Smooth muscle cell (in vitro differentiated cells): ENCODE data around the gene CEBPE. TPM values are rescaled to one million over a fixed set of nuclear protein-coding genes. Genes with fewer than 3 reads are reported as not detected.
A peak's percentile ranks its signal among the peaks of the same experiment; 100 is the strongest.

ENCODE experiments used
- DNase-seq: peaks from one replicate; lab custom pipeline; 2025; ENCODE audit not compliant: unreplicated experiment; lab: John Stamatoyannopoulos, UW
- H2AFZ ChIP-seq: fragments of 200-600 bp; sonication (generic); 2 replicates; pipeline ENCODE4 v1.6.0; 2016; ENCODE audit warnings: antibody characterized with exemption, low read depth, mild to moderate bottlenecking
- H3F3A ChIP-seq: fragments of 200-600 bp; sonication (generic); 2 replicates; pipeline ENCODE4 v1.6.0; 2017; ENCODE audit warnings: antibody characterized with exemption, low read depth
- H3K27ac ChIP-seq: fragments of 200-600 bp; sonication (generic); 2 replicates; pipeline ENCODE4 v1.5.1; 2016; ENCODE audit warnings: low read depth, mild to moderate bottlenecking
- H3K27me3 ChIP-seq: fragments of 200-600 bp; sonication (generic); 2 replicates; pipeline ENCODE4 v1.6.1; 2016; ENCODE audit warnings: low read depth, mild to moderate bottlenecking
- H3K36me3 ChIP-seq: fragments of 200-600 bp; sonication (generic); 2 replicates; pipeline ENCODE4 v1.5.1; 2016; ENCODE audit warnings: low read depth
- H3K4me1 ChIP-seq: fragments of 200-600 bp; sonication (generic); 2 replicates; pipeline ENCODE4 v1.5.1; 2016; ENCODE audit warnings: low read depth
- H3K4me2 ChIP-seq: fragments of 200-600 bp; sonication (generic); 2 replicates; pipeline ENCODE4 v1.6.0; 2016; ENCODE audit warnings: mild to moderate bottlenecking
- H3K4me3 ChIP-seq: fragments of 200-600 bp; sonication (generic); 2 replicates; pipeline ENCODE4 v1.5.1; 2016; ENCODE audit warnings: mild to moderate bottlenecking
- H3K79me2 ChIP-seq: fragments of 200-600 bp; sonication (generic); 2 replicates; pipeline ENCODE4 v1.6.0; 2016; ENCODE audit warnings: low read depth, mild to moderate bottlenecking
- H3K9ac ChIP-seq: fragments of 200-600 bp; sonication (generic); 2 replicates; pipeline ENCODE4 v1.6.0; 2016; ENCODE audit warnings: low read depth
- H3K9me3 ChIP-seq: fragments of 200-600 bp; sonication (generic); replicated peaks from 2 replicates; pipeline ENCODE4 v1.5.1; 2016; ENCODE audit warnings: low read depth
- H4K20me1 ChIP-seq: fragments of 200-600 bp; sonication (generic); 2 replicates; pipeline ENCODE4 v1.6.0; 2016; ENCODE audit warnings: low read depth
- CTCF ChIP-seq: fragments of 200-600 bp; sonication (generic); IDR thresholded peaks from 2 replicates; pipeline ENCODE4 v1.5.1; 2017; ENCODE audit warnings: borderline replicate concordance, mild to moderate bottlenecking, antibody characterized with exemption; ENCODE audit not compliant: insufficient read depth, poor library complexity, severe bottlenecking
- WGBS: methylation state at CpG from one replicate; pipeline ENCODE4 v1.1.7; 2016; ENCODE audit warnings: low lambda C conversion rate; 5-methylcytosine and 5-hydroxymethylcytosine counted together
- polyA plus RNA-seq: library from polyadenylated mRNA; unstranded; fragments of >200 nt; fragmentation: Nextera tagmentation; extraction: Ambion mirVana; gene quantifications from 2 replicates; pipeline ENCODE4 v1.2.1, GENCODE V29; 2016
- total RNA-seq: library from RNA; depleted of rRNA; stranded (reverse); fragments of >200 nt; gene quantifications from 2 replicates; pipeline ENCODE4 v1.2.3, GENCODE V29; 2014

The CEBPE gene
- total and polyA plus RNA-seq, 2 experiments from 2014 or later: not detected

GRCh38 chr14:23149745-23150144, 30.7 kb upstream of the CEBPE start:
- Histone ChIP-seq H3K36me3 (no peaks in the 10 kb centered on the region), H2AFZ (no peak overlapping the region), H3K4me3 (no peak overlapping the region), H3F3A (peaks cover 14% of the 10 kb centered on the region), H3K27me3 (no peaks in the 10 kb centered on the region), H3K9ac (no peak overlapping the region), H3K4me1 (peaks cover 17% of the 10 kb centered on the region), H3K27ac (peak overlapping the region; percentile 68), H3K9me3 (no peaks in the 10 kb centered on the region), H4K20me1 (no peaks in the 10 kb centered on the region), H3K4me2 (no peak overlapping the region), H3K79me2 (no peaks in the 10 kb centered on the region)
- no peak for DNase-seq
- TF ChIP-seq CTCF: no peak

DNA sequence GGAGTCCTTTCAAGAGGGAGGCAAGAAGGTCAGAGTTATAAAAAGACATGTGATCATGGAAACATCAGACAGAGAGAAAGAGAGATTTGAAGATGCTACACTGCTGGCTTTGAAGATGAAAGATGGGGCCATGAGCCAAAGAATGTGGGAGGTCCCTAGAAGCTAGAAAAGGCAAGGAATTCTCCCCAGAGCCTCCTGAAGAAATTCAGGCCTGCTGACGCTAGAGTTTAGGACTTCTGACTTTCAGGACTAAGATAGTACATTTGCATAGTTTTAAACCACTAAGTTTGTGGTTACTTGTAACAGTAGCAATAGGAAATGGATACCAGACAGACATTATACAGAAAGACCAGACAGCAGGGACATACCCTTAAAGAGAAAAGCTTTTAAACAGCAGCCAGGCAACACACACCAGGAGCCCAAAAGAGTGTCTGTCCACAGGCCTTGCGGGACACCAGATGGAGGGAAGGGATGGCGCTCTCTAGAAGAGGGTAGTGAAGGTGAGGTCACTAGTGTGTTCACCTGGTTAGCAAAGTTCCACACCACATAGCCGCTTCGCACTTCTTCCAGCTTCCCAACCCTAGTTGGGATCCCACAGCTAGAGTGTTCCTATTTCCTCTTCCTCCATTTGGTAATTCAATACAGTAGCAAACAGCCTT, 29.7 kb upstream of the CEBPE start:
- no peak overlapping the region for H3K4me3 ChIP-seq
- H3K9ac ChIP-seq: no peak overlapping the region
- TF ChIP-seq CTCF: no peak
- WGBS: 80% methylated on average over 5 of the region's 5 CpGs
- H3K79me2 ChIP-seq: no peaks in the 10 kb centered on the region
- no peaks in the 10 kb centered on the region for H3K27me3 ChIP-seq
- H2AFZ ChIP-seq: no peak overlapping the region
- H3F3A ChIP-seq: peaks cover 19% of the 10 kb centered on the region
- H3K4me2 ChIP-seq: no peak overlapping the region
- no peaks in the 10 kb centered on the region for H4K20me1 ChIP-seq
- peaks cover 12% of the 10 kb centered on the region for H3K4me1 ChIP-seq
- no peaks in the 10 kb centered on the region for H3K9me3 ChIP-seq
- no peaks in the 10 kb centered on the region for H3K36me3 ChIP-seq
- no peak for DNase-seq
- peak overlapping the region; percentile 68 for H3K27ac ChIP-seq

DNA sequence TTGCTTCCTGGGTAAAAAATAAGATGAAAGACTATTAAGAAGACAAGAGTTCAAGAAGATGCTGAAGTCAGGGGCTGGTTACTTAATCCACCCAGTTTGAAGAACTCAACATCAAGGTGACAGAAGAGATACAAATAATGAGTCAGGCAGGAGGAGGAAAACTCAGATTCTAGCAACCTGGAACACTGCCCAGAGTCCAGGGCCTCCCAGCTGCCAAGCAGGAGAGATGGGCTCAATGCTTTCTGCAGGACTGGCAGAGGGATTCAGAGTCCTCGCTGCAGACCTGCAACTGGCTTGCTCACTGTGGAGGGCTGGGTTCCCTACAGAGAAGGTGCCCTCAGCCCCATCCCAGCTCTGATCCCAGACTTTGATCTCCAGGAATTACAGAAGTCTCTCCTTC, 28.6 kb upstream of the CEBPE start:
- Histone ChIP-seq H3K9ac (no peak overlapping the region), H3K9me3 (no peaks in the 10 kb centered on the region), H2AFZ (no peak overlapping the region), H3K27me3 (no peaks in the 10 kb centered on the region), H3K4me1 (peaks cover 12% of the 10 kb centered on the region), H3K36me3 (no peaks in the 10 kb centered on the region), H3K79me2 (no peaks in the 10 kb centered on the region), H3K4me2 (no peak overlapping the region), H3F3A (peaks cover 19% of the 10 kb centered on the region), H4K20me1 (no peaks in the 10 kb centered on the region), H3K4me3 (no peak overlapping the region), H3K27ac (no peak overlapping the region)
- TF ChIP-seq CTCF: no peak
- no peak for DNase-seq
- 83% methylated on average over 1 of the region's 1 CpG for WGBS

- peaks cover 19% of the 10 kb centered on the region for H3F3A ChIP-seq
- H3K9ac ChIP-seq: no peak overlapping the region
- DNase-seq: no peak
- no peaks in the 10 kb centered on the region for H3K9me3 ChIP-seq
- peaks cover 12% of the 10 kb centered on the region for H3K4me1 ChIP-seq
- no peaks in the 10 kb centered on the region for H3K36me3 ChIP-seq
- no peaks in the 10 kb centered on the region for H3K79me2 ChIP-seq
- H3K4me2 ChIP-seq: no peak overlapping the region
- no peaks in the 10 kb centered on the region for H4K20me1 ChIP-seq
- no peak overlapping the region for H3K4me3 ChIP-seq
- WGBS: 97% methylated on average over 4 of the region's 4 CpGs
- H3K27me3 ChIP-seq: no peaks in the 10 kb centered on the region
- no peak overlapping the region for H3K27ac ChIP-seq
- no peak overlapping the region for H2AFZ ChIP-seq
- TF ChIP-seq CTCF: no peak
Observed at GRCh38 chr14:23146980-23147379, 27.9 kb upstream of the CEBPE start.
